Subcutaneous adipose tissue (tissue), 4 donors: ENCODE results near the gene BPIFB2. TPM values are rescaled to one million over a fixed set of nuclear protein-coding genes. Genes with fewer than 3 reads are reported as not detected.

ENCODE experiments used
- total RNA-seq, 4 donors: library from RNA; depleted of rRNA; stranded (reverse); fragments of >200 nt; gene quantifications; one replicate each; pipeline ENCODE4 v1.1.0, GENCODE V29; 2016
- TF ChIP-seq, protein P1 (sequence below): fragments of 450-650 bp; IDR thresholded peaks from one replicate; pipeline ENCODE4 v1.5.1; 2016; ENCODE audit warnings: low read depth, mild to moderate bottlenecking, control low read depth, antibody characterized with exemption, moderate library complexity

BPIFB2 gene
- total RNA-seq, 4 donors from 2014 or later, result not detected

- TF ChIP-seq, protein P1, sequence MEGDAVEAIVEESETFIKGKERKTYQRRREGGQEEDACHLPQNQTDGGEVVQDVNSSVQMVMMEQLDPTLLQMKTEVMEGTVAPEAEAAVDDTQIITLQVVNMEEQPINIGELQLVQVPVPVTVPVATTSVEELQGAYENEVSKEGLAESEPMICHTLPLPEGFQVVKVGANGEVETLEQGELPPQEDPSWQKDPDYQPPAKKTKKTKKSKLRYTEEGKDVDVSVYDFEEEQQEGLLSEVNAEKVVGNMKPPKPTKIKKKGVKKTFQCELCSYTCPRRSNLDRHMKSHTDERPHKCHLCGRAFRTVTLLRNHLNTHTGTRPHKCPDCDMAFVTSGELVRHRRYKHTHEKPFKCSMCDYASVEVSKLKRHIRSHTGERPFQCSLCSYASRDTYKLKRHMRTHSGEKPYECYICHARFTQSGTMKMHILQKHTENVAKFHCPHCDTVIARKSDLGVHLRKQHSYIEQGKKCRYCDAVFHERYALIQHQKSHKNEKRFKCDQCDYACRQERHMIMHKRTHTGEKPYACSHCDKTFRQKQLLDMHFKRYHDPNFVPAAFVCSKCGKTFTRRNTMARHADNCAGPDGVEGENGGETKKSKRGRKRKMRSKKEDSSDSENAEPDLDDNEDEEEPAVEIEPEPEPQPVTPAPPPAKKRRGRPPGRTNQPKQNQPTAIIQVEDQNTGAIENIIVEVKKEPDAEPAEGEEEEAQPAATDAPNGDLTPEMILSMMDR, result no peak
These were observed 15.5 kb upstream of the BPIFB2 start for GRCh38 chr20:32991792-32992641.

DNA sequence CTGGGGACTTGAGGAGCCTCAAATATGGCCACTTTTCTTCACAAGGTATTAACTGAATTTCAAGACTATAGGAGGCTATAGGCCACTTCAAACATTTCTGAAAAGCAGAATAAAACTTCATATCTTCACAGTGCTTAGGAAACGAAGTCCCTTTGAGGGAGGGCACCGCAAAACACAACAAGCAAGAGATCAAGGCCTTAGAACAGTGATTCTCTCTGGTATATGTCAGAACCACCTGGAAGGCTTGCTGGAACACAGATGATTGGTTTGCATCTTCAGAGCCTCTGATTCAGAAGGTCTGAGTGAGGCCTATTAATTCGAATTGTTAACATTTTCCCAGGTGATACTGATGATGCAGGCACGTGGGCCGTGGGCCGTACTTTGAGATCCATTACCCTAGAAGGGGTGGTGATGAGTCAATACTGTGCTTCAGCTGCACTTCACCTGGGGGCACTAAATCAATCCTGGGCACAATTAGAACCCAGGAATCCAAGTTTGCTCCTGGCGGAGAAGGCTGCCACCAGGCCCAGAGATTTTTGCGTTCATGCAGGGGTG lies 13.9 kb upstream of the BPIFB2 start:
- TF ChIP-seq, protein P1, result no peak

DNA sequence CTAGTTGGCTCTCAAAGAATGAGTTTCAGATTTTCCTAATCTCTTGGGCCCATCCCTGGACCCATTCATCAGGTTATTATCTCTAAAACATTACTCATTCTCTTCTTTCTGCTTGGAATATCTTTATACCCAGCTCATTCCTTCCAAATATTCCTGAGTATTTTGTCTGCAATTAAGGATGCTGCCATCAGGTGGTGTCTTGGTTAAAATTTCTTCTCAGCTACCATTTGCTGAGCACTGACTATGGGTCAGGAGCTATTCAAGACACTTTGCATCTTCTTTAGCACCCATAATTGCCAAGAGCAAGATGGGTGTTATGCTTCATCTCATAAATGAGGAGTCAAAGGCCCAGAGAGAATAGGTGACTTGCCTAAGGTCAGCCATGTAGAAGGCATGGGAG lies 11.7 kb upstream of the BPIFB2 start:
- TF ChIP-seq, protein P1, result no peak

DNA sequence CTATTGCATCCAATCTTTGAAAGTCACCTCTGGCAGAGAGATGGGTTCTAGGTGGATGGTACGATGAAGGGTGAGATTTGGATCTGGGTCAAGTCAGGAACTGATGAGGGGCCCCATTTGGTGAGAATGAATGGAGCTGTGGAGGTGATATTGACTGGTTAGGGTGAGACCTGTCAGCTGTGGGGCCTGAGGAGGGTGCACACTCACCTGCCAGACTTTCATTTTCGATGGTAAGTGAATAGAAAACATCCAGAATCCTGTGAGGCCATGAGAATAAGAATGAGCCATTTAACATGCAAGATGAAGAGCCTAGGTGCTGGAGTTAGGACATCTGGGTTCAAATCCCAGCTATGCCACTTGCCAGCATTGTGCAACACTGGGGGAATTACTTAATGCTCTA lies 10.1 kb upstream of the BPIFB2 start:
- TF ChIP-seq, protein P1, result no peak

DNA sequence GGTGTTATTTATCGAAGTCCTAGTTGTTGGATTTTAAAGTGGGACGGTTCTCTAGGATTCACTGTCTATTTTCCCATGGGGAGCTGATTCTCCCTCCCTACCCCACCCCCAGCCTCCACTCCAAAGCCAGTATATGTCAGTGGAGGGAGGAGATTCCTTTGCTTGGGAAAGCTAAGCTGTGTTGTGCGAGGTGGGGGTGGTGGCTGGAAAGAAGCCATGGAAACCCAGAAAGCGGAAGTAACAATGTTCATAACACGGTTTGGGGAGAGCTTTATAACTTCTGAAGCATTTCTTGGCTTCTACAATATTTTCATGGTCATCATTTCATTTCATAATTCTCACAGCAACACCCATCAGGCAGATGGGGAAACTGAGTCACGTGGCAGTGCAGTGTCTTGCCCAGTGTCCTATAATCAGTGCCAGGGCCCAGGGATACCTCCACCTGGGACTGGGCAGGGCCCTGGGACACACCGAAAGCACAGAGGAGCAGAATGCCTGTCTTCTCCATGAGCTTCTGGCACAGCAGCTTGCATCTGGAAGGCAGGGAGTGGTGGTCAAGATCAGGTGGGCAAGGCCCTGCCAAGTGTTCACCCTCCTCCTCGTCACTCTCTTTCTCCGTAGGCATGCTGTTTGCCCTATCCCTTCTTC lies 7.8 kb upstream of the BPIFB2 start:
- TF ChIP-seq, protein P1, result no peak

- TF ChIP-seq, protein P1, result no peak
These were observed 6.6 kb upstream of the BPIFB2 start for GRCh38 chr20:33000802-33001466.
